T-helper 1 cell (primary cell): Measurements from ENCODE around the gene ULBP1.
"Not testable (repeated sequence)": the region's sequence is repeated elsewhere in the genome, so short reads cannot be mapped to it uniquely, and the experiment has no call there.

ENCODE experiments used
- DNase-seq, 5 donors: peaks; one replicate each; pipeline ENCODE4 v3.0.0-alpha.2; 2012 to 2020

ULBP1 gene

DNA sequence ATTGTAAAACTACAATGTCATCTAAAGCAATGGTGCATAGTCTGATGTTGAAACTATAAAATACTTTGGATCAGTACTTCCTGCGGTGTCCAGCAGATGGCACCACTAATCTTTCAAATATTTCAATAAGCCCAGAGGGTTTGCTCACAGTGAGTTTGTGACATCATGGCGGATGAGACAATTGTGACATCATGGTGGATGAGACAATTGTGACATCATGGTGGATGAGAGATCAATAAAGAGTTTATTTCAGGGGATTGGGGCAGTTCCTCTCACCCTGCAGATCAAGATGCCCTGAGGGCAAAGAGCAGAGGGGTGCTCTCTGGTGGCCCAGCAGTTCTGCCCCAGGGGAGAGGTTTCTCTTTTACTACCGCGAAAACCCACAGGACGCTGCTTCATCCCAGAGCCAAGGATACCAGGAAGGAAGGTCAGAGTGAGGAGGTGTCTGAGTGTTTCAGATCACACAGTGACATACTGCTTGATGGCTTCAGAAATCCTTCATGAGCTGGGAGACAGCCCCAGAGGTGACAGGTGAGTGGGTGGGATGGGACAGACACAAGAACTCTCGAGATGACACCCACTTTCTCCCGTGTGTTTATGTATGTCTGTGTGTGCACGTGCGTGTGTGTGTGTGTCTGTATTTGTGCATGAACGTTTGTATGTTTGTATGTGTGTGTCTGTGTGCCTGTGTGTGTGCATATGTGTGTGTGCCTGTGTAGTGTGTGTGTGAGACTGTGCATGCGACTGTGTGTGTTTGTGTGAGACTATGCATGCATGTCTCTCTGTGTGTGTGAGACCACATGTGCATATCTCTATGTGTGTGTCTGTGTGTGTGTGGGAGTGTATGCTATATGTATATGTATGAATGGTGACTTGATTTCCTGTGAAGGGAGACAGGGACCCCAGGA, 29.2 kb upstream of the ULBP1 start:
- peak in 4 of 5 donors; percentile 42 to 72 (median 63) for DNase-seq

DNA sequence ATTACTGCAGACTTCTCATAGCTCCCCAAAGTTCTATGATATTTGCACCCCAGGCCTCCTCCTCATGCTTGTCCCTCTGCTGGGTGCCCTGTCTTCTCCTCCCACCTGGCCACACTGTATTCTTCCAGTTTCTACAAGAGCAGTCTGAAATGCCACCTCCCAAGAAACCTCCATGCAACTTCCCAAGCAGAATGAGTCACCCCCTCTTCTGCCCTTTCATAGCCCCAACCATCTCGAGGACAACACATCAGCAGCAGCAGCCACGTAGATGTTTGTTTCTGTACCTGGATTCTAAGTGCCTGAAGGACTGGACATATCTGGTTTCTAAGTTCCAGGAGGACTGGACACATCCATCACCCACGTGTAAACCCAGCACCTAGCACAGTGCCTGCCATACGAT, 28.5 kb upstream of the ULBP1 start:
- no peak for DNase-seq

GRCh38 chr6:149935668-149936067, 28.1 kb upstream of the ULBP1 start:
- DNase-seq = no peak

DNA sequence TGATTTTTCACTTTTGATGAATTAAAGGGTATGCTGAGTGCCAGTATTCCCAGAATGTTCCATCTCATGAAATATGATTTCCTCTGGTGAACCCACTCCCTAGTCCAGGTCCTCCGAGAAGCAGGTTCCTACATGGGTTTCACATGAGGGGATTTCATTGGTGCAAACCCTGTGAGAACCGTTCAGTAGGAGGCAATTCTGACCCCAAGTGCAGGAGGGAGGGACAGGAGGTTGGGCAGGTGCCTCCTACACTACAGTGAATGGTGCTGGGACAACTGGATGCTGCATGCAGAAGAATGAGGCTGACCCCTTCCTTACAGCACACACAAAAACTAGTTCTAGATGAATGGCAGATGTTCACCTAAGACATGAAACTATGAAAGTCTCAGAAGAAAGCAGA, 27.0 kb upstream of the ULBP1 start:
- no peak for DNase-seq

DNA sequence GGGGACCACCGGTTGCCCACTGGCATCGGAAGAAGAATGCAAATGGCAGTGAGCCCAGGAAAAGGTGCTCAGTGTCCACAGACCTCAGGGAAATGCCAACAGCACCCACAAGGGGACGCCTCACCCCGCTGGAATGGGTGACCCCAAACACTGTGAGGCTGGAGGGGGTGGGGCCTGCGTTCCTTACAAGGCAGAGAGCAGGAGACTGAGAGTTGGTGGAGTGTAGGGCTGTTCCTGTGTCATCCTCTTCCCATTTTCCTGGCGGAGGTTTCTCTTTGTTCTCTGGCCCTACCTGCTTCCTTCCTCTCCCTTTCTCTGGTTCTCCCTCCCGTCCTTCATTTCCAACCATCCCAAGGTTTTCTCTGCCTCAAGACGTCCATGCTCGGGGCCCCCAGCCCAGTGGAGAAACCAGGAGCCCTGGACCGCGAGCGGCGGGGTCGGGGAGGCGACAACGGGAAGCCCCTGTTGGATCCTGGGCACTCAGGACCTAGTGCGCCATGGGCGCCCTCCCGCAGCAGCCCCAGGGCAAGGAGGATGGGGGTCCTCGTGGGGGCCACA, 25.7 kb upstream of the ULBP1 start:
- DNase-seq = not testable (repeated sequence)

DNA sequence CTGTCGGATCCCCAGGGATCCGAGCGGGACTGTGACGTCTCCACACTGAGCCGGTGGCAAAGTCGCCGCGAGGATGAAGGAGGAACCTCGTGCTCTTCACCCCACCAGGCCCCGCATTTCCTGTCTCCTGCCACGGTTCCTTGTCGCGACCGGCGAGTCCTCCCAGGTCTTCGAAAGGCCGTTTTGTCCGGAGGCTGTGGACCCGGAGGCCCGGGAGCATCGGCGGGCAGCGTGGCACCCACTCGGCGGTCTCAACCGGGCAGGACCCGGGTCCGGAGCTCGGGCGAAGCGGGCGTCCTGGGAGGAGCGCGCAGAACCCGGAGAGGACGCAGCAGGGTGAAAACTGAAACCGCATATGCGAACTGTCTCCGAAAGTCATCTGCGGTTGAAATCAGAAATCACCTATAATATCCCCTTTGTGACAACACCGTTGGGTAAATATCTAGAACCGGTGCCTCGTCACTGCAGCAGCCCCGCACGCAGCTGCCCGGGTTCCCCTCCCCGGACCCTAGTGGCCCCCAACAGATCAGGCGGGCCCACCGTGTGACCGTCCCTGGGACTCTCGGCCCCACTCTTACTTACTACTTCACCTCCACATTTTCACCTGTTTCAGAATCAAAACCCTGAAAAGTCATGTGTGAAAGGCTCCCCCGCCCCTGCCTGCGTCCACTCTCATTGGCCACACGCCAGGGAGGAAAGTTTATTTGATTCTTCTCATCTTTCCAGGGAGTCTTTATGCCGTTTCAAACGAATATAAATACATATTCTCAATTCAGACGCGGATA, 25.0 kb upstream of the ULBP1 start:
- DNase-seq = peak; percentile 36 to 72 (median 43)

DNA sequence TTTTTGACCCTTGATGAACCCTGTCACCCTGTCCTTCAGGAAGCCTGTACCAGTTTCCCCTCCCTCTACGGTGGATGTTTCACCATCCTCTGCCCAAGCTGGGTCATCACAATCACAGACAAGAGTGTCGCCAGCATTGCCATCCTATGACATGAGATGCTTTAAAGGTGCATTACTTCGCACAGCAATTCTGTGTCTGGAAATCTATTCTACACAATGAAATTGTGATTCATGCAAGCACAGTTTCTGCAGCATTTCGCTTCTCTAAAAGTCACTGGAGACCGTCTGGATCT, 24.4 kb upstream of the ULBP1 start:
- no peak for DNase-seq

DNA sequence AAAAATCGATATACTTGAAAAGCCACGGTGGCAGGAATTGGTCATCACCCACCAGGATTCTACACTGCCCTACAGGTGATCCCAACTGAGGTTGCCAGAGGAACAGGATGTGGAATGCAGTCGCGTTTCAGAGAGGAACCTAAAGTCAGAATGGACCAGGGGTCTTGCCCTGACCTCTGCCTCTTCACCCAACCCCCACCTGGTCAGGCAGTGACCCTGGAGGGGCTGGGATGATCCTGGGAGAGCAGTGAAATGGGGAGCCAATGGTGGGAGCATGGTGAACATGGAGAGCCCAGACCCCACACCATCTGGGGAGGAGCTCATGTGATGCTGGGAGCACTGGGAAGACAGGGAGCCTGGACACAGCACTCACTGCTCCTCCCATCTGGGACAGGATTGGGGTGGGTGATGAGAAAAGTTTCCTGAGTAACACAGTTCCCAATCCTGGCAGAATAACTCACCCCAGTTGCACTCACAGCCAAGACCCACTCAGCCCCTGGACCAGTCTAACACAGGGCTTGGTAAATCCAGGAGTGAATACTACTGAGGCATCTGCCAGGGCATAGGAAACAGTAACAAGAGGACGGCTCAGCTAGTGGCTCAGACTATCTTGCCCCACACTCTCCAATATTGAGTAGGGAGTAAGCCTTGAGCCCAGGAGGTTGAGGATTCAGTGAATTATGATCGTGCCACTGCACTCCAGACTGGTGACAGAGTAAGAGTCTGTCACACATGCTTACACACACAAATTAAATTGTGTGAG, 23.7 kb upstream of the ULBP1 start:
- no peak for DNase-seq

- no peak for DNase-seq
Observed at GRCh38 chr6:149940672-149940982, 23.1 kb upstream of the ULBP1 start.

GRCh38 chr6:149941583-149942460, 21.9 kb upstream of the ULBP1 start, which contains the start of gene ULBP2:
ULBP2 (plus strand) TSS chr6:149942014; CDS start chr6:149942073, 59 bp downstream.
- peak; percentile 83 to 89 (median 88) for DNase-seq

- DNase-seq = no peak
Observed at GRCh38 chr6:149942461-149942829, 21.3 kb upstream of the ULBP1 start.

DNA sequence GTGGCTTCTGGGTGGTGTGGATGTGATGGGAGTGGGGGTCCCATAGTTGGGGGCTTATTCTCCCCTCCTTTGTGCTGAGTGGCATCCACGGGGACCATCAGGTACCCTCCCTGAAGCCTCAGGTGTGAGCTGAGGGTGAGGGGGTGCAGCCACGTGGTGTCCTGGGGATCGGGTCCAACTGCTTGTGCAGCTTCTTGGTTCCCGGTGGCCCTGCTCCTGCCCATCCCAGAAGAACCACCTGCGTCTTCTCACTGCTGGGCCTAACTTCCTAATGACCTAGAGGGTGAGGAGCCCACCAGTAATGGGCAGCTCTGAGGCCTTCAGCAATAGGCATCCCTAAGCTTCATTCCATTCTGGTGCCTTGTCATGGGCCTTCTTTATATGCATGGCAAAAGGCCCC, 20.4 kb upstream of the ULBP1 start:
- not testable (repeated sequence) for DNase-seq

GRCh38 chr6:149945276-149945675, 18.5 kb upstream of the ULBP1 start:
- not testable (repeated sequence) for DNase-seq

DNA sequence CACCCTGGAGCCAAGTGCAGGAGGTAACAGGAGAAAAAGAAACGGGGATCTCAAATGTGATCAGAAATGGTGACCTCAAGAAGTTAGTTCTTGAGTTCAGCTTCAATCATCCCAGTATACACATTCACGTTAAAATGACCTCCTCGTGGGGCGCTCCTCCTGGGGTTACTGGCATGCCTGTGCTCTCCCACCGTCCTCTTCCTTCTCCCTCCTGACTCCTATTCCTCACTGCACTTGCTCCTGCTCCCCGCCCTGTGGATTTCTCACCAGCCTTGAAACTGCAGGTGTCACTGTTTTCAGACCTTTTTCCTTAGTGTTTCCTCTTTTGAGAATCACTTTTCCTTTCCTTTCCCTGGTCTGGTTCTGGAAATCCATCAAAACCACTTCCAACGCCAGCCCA, 17.1 kb upstream of the ULBP1 start:
- DNase-seq = not testable (repeated sequence)

- DNase-seq = not testable (repeated sequence)
Observed at GRCh38 chr6:149947533-149947932, 16.2 kb upstream of the ULBP1 start.

- no peak for DNase-seq
Observed at GRCh38 chr6:149948011-149948410, 15.7 kb upstream of the ULBP1 start.

DNA sequence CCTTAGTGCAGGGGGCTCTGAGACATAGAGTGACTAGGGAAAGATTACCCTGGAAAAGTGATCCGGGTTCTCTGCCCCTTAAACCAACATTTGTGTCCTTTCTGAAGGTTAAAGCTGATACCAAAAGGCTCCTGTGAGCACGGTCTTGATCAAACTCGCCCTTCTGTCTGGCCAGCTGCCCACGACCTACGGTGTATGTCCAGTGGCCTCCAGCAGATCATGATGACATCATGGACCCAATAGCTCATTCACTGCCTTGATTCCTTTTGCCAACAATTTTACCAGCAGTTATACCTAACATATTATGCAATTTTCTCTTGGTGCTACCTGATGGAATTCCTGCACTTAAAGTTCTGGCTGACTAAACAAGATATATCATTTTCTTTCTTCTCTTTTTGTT, 15.1 kb upstream of the ULBP1 start:
- DNase-seq = no peak

GRCh38 chr6:149950423-149950822, 13.3 kb upstream of the ULBP1 start:
- DNase-seq = no peak

DNA sequence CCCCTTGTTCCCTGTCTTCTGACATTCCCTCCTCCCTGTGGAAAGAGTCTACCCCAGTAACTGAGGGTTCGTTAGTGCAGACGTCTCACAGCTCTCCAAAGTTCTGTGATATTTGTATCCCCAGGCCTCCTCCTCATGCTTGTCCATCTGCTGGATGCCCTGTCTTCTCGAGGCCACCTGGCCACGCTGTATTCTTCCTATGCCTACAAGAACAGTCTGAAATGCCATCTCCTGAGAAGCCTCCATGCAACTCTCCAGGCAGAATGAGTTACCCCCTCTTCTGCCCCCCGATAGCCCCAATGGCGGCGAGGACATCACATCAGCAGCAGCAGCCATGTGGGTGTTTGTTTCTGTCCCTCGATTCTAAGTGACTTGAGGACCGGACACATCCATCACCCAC, 12.6 kb upstream of the ULBP1 start:
- DNase-seq = no peak

DNA sequence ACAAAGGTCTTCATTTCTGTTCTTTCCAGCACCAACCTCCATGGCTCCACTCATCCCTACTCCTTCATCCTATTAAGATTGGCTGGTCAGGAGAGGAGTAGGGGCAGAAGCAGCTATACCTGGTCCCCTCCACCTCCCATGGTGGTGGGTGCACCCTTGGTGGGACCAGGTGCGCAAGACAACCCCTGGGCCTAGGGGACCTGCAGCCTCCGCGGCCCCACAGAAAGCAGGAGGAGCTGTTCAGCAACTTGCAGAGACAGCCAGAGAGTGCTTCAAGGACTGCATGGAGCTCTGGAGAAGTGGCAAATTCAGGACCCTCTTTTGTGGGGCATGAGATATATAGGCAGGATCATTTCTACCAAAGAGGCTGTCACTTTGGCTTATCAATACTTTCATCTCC, 12.1 kb upstream of the ULBP1 start:
- no peak for DNase-seq

- not testable (repeated sequence) for DNase-seq
Observed at GRCh38 chr6:149953390-149953789, 10.4 kb upstream of the ULBP1 start.

GRCh38 chr6:149953934-149954327, 9.8 kb upstream of the ULBP1 start:
- not testable (repeated sequence) for DNase-seq
